Cortex of kidney (tissue), 1 donor: ENCODE measurements around the gene TSHZ2.
"Not testable (repeated sequence)": the region's sequence is repeated elsewhere in the genome, so short reads cannot be mapped to it uniquely, and the experiment has no call there.

ENCODE experiments used
- DNase-seq: peaks from one replicate; lab custom pipeline; 2025; lab: John Stamatoyannopoulos, UW

Gene TSHZ2

GRCh38 chr20:53387983-53388675 is 416.0 kb downstream of the TSHZ2 start:
- DNase-seq: no peak

GRCh38 chr20:53389516-53390300 is 417.6 kb downstream of the TSHZ2 start:
- no peak for DNase-seq

- DNase-seq: no peak
These were observed 418.6 kb downstream of the TSHZ2 start for GRCh38 chr20:53390770-53391169.

- no peak for DNase-seq
These were observed 422.3 kb downstream of the TSHZ2 start for GRCh38 chr20:53394433-53394832.

GRCh38 chr20:53395188-53395923 is 423.2 kb downstream of the TSHZ2 start:
- no peak for DNase-seq

- DNase-seq: no peak
These were observed 426.9 kb downstream of the TSHZ2 start for GRCh38 chr20:53399083-53399482.

DNA sequence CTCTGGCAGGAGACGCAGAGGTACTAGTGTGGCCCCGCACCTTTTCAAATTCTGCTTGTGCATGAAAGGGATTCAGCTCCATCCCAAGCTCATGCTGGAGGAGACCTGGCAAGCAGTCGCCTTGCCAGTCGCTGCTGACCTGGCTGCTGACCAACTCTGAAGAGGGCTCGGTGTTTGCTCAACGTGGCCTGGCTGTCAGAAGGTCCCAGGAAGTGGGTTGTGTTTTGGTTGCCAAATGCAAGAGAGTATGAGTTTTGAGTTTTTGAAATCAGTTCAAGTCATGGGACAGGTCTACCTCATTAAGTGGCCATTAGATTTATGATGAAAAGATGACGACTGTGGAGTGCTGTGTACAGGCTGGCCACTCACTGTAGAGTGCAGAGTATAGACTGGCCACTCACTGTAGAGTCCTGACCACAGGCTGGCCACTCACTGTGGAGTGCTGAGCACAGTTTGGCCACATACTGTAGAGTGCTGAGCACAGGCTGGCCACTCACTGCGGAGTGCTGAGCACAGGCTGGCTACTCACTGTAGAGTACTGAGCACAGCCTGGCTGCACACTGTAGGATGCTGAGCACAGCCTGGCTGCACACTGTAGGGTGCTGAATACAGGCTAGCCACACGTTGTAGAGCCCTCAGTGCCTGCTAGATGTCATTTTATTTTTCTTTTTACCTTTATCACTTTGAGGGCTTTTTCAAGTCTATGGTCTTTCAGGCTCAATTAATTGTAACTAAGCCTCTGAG is 427.6 kb downstream of the TSHZ2 start:
- no peak for DNase-seq

- DNase-seq: no peak
These were observed 430.3 kb downstream of the TSHZ2 start for GRCh38 chr20:53402233-53403005.

- DNase-seq: no peak
These were observed 430.9 kb downstream of the TSHZ2 start for GRCh38 chr20:53403029-53403428.

GRCh38 chr20:53405139-53405538 is 433.0 kb downstream of the TSHZ2 start:
- DNase-seq: no peak

DNA sequence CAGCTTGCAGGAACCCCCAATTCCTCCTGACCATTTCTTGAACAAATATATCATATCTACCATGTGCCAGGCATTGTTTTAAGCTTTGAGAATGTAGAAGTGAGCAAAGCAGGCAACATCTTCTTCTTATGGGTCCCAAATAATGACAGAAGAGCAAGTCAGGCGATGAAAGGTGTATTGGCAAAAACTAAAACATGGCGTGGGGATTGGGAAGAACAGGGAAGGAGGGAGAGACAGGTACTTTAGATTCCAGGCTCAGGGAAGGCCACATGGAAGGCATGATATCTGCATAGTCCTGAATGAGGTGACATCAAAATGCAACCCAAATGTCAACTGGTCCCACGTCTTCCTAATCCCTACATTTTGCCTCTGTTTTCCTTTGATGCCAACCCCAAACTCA is 434.4 kb downstream of the TSHZ2 start:
- DNase-seq: no peak

DNA sequence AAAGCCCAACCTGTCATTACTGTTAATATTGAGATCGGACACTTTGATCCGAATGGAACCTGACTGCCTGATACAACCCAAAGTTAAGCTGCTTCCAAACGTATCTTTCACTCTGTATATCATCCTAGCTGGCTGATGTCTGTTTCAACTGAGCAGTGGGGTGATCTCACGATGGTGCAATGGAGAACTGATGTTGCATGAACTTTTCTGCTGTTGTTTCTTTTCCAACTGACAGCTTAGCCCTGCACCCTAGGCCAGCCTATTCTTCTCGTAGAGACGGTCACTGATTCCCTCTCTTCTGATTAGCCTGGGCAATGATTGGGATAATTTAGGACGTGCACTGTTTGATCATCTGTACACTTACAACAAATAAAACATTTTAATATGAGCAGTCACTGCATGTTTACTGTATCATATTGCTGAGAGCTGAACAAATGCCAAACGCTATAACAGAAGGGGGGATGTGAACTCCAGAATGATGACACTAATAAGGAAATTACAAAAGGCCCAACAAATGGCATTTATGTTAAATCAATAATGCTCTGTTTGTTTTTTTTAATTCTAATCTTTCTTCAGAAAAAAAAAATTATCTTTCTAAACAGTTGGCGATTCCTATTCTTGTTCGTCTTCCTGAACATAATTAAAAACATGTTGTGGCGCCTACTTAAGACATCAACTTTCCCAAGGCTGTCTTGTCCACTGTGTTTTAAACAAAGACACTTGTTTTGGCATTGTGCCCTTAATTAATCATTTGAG is 436.7 kb downstream of the TSHZ2 start:
- DNase-seq: no peak

- DNase-seq: no peak
These were observed 437.2 kb downstream of the TSHZ2 start for GRCh38 chr20:53409447-53409717.

DNA sequence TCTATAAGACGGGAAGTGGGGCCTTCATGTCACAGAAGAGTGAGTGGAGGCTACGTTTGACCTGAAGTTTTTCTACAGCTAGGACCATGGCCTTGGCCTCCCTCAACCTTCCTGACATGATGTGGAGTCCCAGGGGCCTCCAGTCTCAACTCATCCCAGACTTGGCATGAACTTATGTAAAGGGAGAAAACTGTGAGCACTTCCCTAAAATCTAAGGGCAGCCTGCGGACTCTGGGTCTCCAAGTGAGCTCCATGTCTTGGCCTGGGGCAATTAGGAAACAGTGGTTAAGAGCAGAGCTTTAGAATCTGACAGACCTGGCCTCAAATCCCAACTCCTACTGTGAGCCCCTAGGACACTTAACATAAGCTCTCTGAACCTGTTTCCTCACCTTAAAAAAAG is 439.0 kb downstream of the TSHZ2 start:
- DNase-seq: no peak

DNA sequence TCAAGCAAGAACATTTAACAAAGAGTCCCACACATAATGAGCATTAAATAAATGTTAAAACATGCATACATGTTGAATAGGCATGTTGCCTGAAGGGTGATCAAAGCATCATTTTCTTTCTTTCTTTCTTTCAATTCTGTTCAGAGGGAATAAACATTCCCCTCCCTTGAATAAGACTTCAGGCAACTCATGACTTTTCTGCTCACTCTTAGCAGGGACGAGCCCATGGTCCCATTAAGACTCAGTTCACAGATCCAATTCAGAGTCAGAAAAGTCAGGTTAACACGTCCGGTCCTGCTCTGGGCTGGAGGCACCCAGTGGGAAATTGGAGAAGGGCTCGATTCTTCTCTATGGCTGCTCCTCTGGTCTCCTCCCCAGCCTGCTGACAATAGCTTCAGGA is 439.7 kb downstream of the TSHZ2 start:
- no peak for DNase-seq

GRCh38 chr20:53412577-53413185 is 440.5 kb downstream of the TSHZ2 start:
- no peak for DNase-seq

GRCh38 chr20:53413186-53413631 is 441.1 kb downstream of the TSHZ2 start:
- no peak for DNase-seq

- not testable (repeated sequence) for DNase-seq
These were observed 441.7 kb downstream of the TSHZ2 start for GRCh38 chr20:53413845-53414244.

DNA sequence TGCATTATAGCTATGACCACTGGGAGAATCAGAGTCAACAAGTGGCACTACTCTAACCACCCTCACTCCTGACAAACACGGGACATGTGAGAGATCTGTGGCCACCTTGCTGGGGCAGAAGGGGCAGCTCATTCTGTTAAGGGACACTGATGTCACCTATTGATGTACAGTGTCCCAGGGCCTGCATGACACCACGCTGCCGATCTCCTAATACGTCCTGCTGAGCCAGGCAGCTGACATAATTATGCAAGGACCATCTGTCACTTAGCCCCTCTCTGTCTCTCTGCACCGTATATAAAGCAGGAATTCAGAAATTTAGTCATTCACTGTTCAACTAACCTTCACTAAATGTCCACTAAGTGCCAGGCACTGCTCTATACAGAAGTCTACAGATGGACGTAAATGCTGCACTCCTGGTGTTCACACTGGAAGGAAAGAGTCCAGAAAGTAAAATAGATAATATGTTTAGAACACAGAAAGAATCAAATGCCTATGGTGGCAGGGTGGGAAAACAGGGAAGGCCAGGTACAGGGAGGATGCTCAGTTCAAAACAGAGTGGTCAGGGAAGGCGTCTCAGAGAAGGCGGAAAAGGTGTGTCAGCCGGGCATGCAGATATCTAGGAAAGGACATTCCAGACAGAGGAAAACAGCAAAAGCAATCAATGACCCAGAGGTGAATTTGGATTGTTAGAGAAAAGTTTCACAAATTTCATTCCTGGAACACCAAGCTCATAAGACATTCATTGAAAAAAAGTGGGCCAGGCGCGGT is 447.7 kb downstream of the TSHZ2 start:
- DNase-seq: no peak

DNA sequence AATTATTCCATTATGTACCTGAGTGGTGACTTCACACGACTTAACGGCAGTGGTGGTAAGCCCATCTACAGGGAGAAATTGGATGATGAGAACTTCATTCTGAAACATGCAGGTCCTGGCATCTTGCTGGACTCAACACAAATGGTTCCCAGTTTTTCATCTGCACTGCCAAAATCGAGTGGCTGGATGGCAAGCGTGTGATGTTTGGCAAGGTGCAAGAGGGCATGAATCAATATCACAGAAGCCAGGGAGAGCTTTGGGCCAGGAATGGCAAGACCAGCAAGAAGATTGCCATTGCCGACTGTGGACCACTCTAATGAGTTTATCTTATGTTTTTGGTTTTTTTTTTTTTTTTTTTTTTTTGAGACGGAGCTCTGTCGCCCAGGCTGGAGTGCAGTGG is 449.2 kb downstream of the TSHZ2 start:
- DNase-seq: no peak
